ENCODE measurements around the gene REPIN1.

Gene REPIN1

DNA sequence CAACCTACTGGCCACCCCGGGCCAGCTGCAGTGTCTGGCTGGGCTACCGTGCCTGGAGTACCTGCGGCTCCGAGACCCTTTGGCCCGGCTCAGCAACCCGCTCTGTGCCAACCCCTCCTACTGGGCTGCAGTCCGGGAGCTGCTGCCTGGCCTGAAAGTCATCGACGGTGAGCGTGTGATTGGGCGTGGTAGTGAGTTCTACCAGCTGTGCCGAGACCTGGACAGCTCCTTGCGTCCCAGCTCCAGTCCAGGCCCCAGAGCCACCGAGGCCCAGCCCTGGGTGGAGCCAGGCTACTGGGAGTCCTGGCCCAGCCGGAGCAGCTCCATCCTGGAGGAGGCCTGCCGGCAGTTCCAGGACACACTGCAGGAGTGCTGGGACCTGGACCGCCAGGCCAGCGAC lies 31.4 kb upstream of the REPIN1 start:
- DNase-seq (ENCODE audit: low read depth in 3 of 3): no peak

- DNase-seq (ENCODE audit: low read depth in 3 of 3): no peak
These were observed 31.0 kb upstream of the REPIN1 start for GRCh38 chr7:150337659-150338081.

DNA sequence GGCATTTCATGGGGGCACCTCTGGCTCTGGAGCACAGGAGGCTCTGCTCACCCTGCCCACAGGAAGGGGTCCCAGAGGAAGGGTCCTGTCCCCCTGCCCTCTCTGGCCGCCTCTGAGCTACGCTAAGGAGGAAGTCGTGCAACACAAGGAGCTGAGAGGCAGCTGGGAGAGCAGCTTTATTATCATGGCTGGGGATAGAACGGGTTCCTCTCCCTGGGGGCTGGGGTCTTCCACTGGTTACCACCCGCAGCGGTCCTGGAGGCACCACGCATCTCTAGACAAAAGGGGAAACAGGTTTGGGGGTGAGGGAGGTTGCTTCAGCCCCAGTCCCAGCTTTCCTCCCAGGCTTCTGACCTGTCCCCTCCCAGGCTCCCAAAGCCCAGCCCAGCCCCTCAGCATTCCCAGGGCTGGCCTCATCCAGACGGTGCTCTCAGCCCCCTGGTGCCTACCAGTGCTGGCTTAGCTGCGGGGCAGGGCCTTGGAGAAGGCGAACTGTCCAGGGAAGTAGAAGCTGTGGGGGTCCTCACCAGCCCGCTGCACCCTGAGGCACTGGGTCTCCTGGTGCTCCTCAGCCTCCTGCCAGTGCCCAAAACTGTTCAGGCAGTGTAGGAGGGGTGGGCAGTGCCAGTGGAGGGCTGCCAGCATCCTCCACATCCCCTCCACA lies 30.3 kb upstream of the REPIN1 start:
- no peak for DNase-seq (ENCODE audit: low read depth in 3 of 3)

GRCh38 chr7:150339409-150339809 lies 29.2 kb upstream of the REPIN1 start:
- DNase-seq (ENCODE audit: low read depth in 3 of 3): no peak

DNA sequence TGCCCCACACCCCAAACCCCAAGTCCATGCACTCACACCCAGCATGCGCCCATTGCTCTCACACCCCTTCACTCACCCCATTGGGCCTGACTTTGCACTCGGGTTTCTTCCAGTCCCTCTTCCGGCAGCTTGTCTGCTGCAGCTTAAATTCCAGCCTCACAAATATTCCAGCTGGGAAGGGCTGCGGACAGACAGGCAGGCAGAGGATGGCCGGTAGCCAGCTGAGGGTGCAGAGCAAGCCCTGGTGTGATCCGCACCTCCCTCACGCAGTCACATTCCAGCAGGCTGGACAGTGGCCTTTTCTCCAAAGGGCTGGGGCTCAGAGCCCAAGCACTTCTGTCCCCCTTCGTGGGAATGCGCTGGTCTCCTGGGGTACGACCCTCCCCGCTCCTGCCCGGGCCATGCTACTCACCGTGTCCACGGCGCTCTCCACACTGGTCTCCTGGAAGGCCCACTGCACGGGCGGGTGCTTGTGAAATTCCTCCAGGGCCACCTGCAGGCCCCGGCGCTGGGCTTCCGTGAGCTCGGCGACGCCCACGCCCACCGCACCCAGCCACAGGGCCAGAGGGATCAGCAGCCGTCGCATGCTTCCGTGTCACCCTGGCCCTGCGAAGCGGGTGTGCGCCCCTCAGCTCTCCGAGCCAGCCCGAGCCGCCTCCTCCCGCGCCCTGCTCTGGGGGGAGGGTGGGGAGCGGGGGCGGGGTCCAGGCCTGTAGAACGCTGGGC lies 28.4 kb upstream of the REPIN1 start:
- no peak for DNase-seq (ENCODE audit: low read depth in 3 of 3)

GRCh38 chr7:150340875-150341262 lies 27.8 kb upstream of the REPIN1 start:
- DNase-seq (ENCODE audit: low read depth in 3 of 3): no peak

- DNase-seq (ENCODE audit: low read depth in 3 of 3): no peak
These were observed 27.1 kb upstream of the REPIN1 start, which contains the start of gene RARRES2 for GRCh38 chr7:150341263-150342120. Gene RARRES2, minus strand, starts transcription at chr7:150341629. Its CDS starts 1,020 bp downstream, at chr7:150340609.

DNA sequence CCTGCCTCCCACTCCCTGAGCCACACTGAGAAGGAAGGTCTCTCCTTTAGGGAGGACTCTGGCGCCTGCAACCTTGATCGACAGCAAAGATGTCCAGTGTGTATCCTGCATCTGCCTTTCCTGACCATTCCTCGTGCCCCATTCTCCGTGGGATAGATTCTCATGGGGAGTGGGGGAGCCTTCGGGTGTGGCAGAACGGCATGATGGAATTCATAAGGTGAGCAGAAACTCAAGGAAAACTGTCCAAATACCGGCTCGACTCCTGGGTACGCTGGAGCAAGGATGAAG lies 26.6 kb upstream of the REPIN1 start:
- no peak for DNase-seq (ENCODE audit: low read depth in 3 of 3)

DNA sequence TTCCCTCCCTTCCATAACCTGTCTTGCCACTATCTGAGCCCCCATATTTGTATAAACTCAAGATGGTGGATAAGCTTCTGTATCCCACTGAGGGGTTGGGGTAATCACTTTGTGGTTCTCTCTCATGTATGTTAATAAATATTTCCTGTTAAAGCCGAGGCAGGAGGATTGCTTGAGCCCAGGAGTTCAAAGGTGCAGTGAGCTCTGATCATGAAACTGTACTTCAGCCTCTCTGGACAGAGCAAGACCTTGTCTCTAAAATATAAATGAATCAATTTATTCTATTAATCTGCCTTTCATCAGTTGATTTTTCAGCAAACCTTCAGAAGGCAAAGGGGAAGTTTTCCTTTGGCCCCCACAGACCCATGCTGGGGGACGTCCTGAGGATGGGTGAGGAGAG lies 25.4 kb upstream of the REPIN1 start:
- no peak for DNase-seq (ENCODE audit: low read depth in 3 of 3)

DNA sequence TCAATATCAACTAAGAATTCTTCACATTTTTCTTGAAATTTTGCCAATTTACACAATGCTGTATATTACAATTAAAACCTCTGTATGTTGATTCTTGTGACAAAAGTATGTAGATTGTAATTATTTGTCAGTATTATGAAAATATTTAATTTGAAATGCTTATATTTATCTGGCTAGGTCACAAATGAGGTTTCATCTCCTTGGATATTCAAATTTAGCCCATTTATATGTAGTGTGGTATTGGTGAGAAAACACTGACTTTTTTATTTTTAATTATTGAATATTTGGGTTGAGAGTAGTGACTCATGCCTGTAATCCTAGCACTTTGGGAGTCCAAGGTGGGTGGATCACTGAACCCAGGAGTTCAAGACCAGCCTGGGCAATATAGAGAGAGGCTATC lies 24.3 kb upstream of the REPIN1 start:
- DNase-seq (ENCODE audit: low read depth in 3 of 3): no peak

- DNase-seq (ENCODE audit: low read depth in 3 of 3): no peak
These were observed 23.6 kb upstream of the REPIN1 start for GRCh38 chr7:150345012-150345411.

DNA sequence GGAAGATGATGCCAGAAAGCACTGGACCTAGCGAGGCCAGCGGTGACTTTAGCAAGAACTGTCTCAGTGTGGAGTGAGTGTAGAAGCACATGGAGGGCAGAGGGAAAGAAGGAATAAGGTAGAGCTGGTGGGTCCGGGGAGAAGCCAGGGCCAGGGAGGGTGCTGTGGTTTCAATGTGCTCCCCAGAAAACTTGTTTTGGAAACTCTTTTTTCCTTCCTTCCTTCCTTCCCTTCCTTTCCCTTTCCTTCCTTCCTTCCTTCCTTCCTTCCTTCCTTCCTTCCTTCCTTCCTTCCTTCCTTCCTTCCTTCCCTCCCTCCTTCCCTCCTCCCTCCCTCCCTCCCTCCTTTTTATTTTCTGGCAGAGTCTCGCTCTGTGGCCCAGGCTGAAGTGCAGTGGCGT lies 21.7 kb upstream of the REPIN1 start:
- DNase-seq (ENCODE audit: low read depth in 3 of 3): no peak

GRCh38 chr7:150351587-150352194 lies 16.9 kb upstream of the REPIN1 start:
- no peak for DNase-seq (ENCODE audit: low read depth in 3 of 3)

- no peak for DNase-seq (ENCODE audit: low read depth in 3 of 3)
These were observed 13.0 kb upstream of the REPIN1 start for GRCh38 chr7:150355666-150356059.

DNA sequence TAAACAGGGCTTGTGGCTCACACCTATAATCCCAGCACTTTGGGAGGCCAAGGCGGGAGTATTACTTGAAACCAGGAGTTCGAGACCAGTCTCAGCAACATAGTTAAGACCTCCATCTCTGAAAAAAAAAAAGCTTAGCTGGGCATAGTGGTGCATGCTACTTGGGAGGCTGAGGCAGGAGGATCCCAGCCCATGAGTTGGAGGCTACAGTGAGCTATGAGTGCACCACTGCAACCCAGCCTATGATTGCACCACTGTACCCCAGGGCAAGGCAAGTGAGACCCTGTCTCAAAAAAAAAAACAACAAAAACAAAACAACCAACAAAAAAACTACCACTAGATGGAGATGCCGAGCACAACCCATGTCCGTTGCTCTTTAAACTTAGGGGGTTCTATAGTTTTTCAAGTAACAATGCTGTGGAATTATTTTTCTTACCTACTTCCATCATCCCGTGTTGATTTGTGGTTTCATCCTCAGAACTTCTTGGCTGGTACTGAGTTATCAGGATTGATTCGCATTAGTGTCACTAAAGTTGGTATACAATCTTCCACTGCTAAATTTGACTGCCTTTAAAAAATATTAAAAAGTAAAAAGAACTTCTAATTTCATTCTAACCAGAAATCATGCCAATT lies 12.2 kb upstream of the REPIN1 start:
- DNase-seq (ENCODE audit: low read depth in 3 of 3): no peak

- peak; percentile 23 to 53 (median 49) for DNase-seq (ENCODE audit: low read depth in 3 of 3)
These were observed 11.4 kb upstream of the REPIN1 start for GRCh38 chr7:150357270-150357669.

DNA sequence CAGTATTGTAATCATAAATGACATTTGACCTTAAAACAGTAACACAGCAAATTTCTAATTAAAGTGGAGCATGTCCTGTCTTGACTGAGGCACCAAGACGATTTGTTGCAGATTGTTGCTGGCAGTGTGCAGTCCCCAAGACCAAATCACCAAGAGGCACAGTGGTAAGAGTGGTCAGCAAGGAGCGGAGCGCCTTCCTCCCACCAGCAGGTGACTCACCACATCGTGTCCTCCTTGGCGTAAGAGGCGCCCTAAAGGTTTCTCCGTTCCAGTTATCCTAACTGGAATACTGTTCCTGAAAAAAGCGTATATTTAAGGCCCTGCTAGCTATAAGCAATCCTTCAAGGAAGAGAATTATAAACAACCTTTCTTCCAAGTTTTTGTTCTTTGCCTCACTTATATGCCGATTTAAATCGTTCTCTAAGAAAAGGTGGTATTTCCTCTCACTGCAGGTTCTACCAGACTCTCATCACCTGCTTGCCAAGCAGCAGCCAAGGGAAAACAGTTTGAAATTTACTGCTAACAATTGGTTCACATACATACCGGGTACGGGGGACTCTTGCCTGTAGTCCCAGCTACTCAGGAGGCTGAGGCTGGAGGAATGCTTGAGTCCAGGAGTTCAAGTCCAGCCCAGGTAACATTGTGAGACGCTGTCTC lies 10.7 kb upstream of the REPIN1 start:
- no peak for DNase-seq (ENCODE audit: low read depth in 3 of 3)

DNA sequence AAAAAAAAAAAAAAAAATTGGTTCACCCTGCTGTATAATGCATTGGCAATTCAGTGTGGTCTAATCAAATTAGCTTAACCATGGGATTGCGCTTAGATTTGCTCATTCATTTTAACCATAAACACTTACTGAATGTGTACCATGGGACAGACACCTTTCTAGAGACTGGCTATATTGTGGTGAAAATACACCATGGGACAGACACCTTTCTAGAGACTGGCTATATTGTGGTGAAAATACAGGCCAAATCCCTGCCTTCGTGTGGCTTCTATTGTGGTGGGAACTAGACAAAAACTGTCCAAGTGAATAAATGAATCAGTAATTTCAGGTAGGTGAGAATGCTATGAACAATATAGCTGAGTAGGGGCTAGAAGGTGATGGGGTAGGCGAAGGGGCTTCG lies 10.2 kb upstream of the REPIN1 start:
- no peak for DNase-seq (ENCODE audit: low read depth in 3 of 3)

GRCh38 chr7:150358988-150359621 lies 9.5 kb upstream of the REPIN1 start:
- no peak for DNase-seq (ENCODE audit: low read depth in 3 of 3)

- DNase-seq (ENCODE audit: low read depth in 3 of 3): no peak
These were observed 8.8 kb upstream of the REPIN1 start for GRCh38 chr7:150359622-150360362.

Data from stimulated activated CD4-positive, alpha-beta T cell treated with anti-CD3 and anti-CD28 coated beads, TNF-alpha, amount 100 ng/mL, for 48 hours (primary cell).